Liver (tissue), 9 donors: ENCODE results near the gene SEPHS1. TPM values are rescaled to one million over a fixed set of nuclear protein-coding genes. Genes with fewer than 3 reads are reported as not detected.

Experiments used
- DNase-seq: peaks from one replicate; pipeline ENCODE4 v3.0.0-alpha.2; 2017; ENCODE audit warnings: low spot score
- H3K27ac ChIP-seq, 2 donors: one replicate each; pipeline ENCODE4 v1.7.0; 2013; ENCODE audit warnings: inconsistent platforms in 2 of 2, low read length in 2 of 2, control low read depth in 1 of 2, low read depth in 1 of 2, mild to moderate bottlenecking in 1 of 2
- H3K27me3 ChIP-seq, 4 donors: one replicate each; pipeline versions ENCODE4 v1.6.1 to v1.7.0; 2013; ENCODE audit warnings: low read length in 3 of 4, inconsistent platforms in 1 of 4, mild to moderate bottlenecking in 1 of 4, moderate library complexity in 1 of 4; ENCODE audit not compliant: control insufficient read depth in 4 of 4, insufficient read depth in 4 of 4
- H3K36me3 ChIP-seq, 4 donors: one replicate each; pipeline versions ENCODE4 v1.6.1 to v1.7.0; 2013; ENCODE audit warnings: low read length in 3 of 4, mild to moderate bottlenecking in 3 of 4, low read depth in 1 of 4, moderate library complexity in 1 of 4; ENCODE audit not compliant: control insufficient read depth in 4 of 4, insufficient read depth in 3 of 4
- H3K4me1 ChIP-seq, 4 donors: one replicate each; pipeline versions ENCODE4 v1.6.1 to v1.7.0; 2013; ENCODE audit warnings: low read length in 3 of 4, mild to moderate bottlenecking in 3 of 4, moderate library complexity in 1 of 4; ENCODE audit not compliant: control insufficient read depth in 4 of 4, insufficient read depth in 4 of 4
- H3K4me3 ChIP-seq, 3 donors: one replicate each; pipeline versions ENCODE4 v1.6.1 to v1.7.0; 2013; ENCODE audit warnings: low read length in 3 of 3, control low read depth in 1 of 3, low read depth in 1 of 3, mild to moderate bottlenecking in 1 of 3
- H3K9ac ChIP-seq, 2 donors: one replicate each; pipeline ENCODE4 v1.7.0; 2013; ENCODE audit warnings: low read length in 2 of 2, mild to moderate bottlenecking in 2 of 2, moderate library complexity in 2 of 2, control low read depth in 1 of 2, low read depth in 1 of 2
- H3K9me3 ChIP-seq, 4 donors: one replicate each; pipeline versions ENCODE4 v1.6.1 to v1.7.0; 2013; ENCODE audit warnings: low read length in 3 of 4; ENCODE audit not compliant: control insufficient read depth in 4 of 4
- ATF3 ChIP-seq: IDR thresholded peaks from 2 replicates; pipeline ENCODE4 v1.6.1; 2016; ENCODE audit warnings: antibody characterized with exemption
- CTCF ChIP-seq: fragments of 150-350 bp; IDR thresholded peaks from 2 replicates; pipeline ENCODE4 v1.5.1; 2017; ENCODE audit warnings: improper control_type of control experiment, low read depth, low read length; ENCODE audit not compliant: missing input control
- FOXA1 ChIP-seq: IDR thresholded peaks from 2 replicates; pipeline ENCODE4 v1.6.1; 2016; ENCODE audit warnings: antibody characterized with exemption
- GABPA ChIP-seq, 2 donors: IDR thresholded peaks in 1 of 2; conservative IDR thresholded peaks in 1 of 2; 2 replicates each; pipeline ENCODE4 v1.6.1; 2016; ENCODE audit warnings: antibody characterized with exemption in 2 of 2, mild to moderate bottlenecking in 1 of 2, moderate library complexity in 1 of 2
- HNF4A ChIP-seq, 2 donors: conservative IDR thresholded peaks; 2 replicates each; pipeline ENCODE4 v1.6.1; 2016; ENCODE audit warnings: antibody characterized with exemption in 2 of 2, mild to moderate bottlenecking in 2 of 2
- HNF4G ChIP-seq: IDR thresholded peaks from 2 replicates; pipeline ENCODE4 v1.6.1; 2016; ENCODE audit warnings: antibody characterized with exemption
- JUND ChIP-seq, 2 donors: IDR thresholded peaks; 2 replicates each; pipeline ENCODE4 v1.6.1; 2016; ENCODE audit warnings: antibody characterized with exemption in 2 of 2
- MAX ChIP-seq: IDR thresholded peaks from 2 replicates; pipeline ENCODE4 v1.6.1; 2016; ENCODE audit warnings: antibody characterized with exemption
- NR2F2 ChIP-seq: IDR thresholded peaks from 2 replicates; pipeline ENCODE4 v1.6.1; 2016; ENCODE audit warnings: antibody characterized with exemption
- RAD21 ChIP-seq, 2 donors: IDR thresholded peaks; 2 replicates each; pipeline ENCODE4 v1.6.1; 2016; ENCODE audit warnings: antibody characterized with exemption in 2 of 2, mild to moderate bottlenecking in 2 of 2
- REST ChIP-seq: IDR thresholded peaks from 2 replicates; pipeline ENCODE4 v1.6.1; 2016; ENCODE audit warnings: antibody characterized with exemption, mild to moderate bottlenecking
- RXRA ChIP-seq, 2 donors: IDR thresholded peaks; 2 replicates each; pipeline ENCODE4 v1.6.1; 2017 to 2018; ENCODE audit warnings: antibody characterized with exemption in 2 of 2, mild to moderate bottlenecking in 1 of 2
- SP1 ChIP-seq: IDR thresholded peaks from 2 replicates; pipeline ENCODE4 v1.6.1; 2018; ENCODE audit warnings: antibody characterized with exemption, mild to moderate bottlenecking
- TAF1 ChIP-seq: conservative IDR thresholded peaks from 2 replicates; pipeline ENCODE4 v1.6.1; 2016; ENCODE audit warnings: antibody characterized with exemption, mild to moderate bottlenecking
- ZBTB33 ChIP-seq: IDR thresholded peaks from 2 replicates; pipeline ENCODE4 v1.6.1; 2016; ENCODE audit warnings: antibody characterized with exemption
- WGBS: extraction: QIAGEN DNeasy Blood & Tissue Kit; methylation state at CpG from one replicate; pipeline ENCODE4 v1.1.7; 2013; 5-methylcytosine and 5-hydroxymethylcytosine counted together
- polyA plus RNA-seq, 2 donors: library from polyadenylated mRNA; stranded (reverse) in 1 of 2; unstranded in 1 of 2; fragments of 200-250 nt in 1 of 2; fragments of >200 nt in 1 of 2; fragmentation: Nextera tagmentation in 1 of 2; extraction: Ambion mirVana in 1 of 2; gene quantifications; one replicate each; pipeline versions ENCODE4 v1.2.1 to v1.2.3, GENCODE V29; 2013 to 2015
- total RNA-seq, 2 donors: library from RNA; depleted of rRNA; stranded (reverse); fragments of >200 nt; gene quantifications; one replicate each; pipeline ENCODE4 v1.2.3, GENCODE V29; 2014
- donor health status: healthy.
- donor health status: healthy.
- donor health status: healthy.
- donor health status: healthy.
- donor health status: healthy.

SEPHS1 gene
- total and polyA plus RNA-seq, 4 donors = 10.4 to 39.3 (median 28.3) TPM

GRCh38 chr10:13271552-13272163, 76.4 kb downstream of the SEPHS1 start:
- peak overlapping the region; percentile 86 to 89 for H3K27ac ChIP-seq

More at GRCh38 chr10:13271552-13272163, 76.4 kb downstream of the SEPHS1 start:
- H3K4me1 ChIP-seq = peaks cover 1 to 26% (median 16%) of the 10 kb centered on the region in 4 donors
- WGBS = 19% methylated on average over 14 of the region's 14 CpGs
- H3K9me3 ChIP-seq = no peaks in the 10 kb centered on the region
- H3K36me3 ChIP-seq = no peaks in the 10 kb centered on the region
- H3K27me3 ChIP-seq = no peaks in the 10 kb centered on the region
- peak overlapping the region; percentile 33 to 59 for H3K9ac ChIP-seq
- H3K4me3 ChIP-seq = peak overlapping the region; percentile 21 to 49 (median 29)
- peak; percentile 54 for DNase-seq
- TF ChIP-seq ATF3 (no peak), ZBTB33 (no peak), HNF4G (no peak), REST (no peak), SP1 (peak; percentile 73), FOXA1 (peak; percentile 6), RAD21 (IDR thresholded peaks at IDR 0.05) (peak; percentile 85 to 91), GABPA (IDR thresholded peaks at IDR 0.05 in 1 of 2, conservative IDR thresholded peaks at IDR 0.05 in 1 of 2) (no peak), HNF4A (conservative IDR thresholded peaks at IDR 0.05) (peak; percentile 55 to 70), JUND (IDR thresholded peaks at IDR 0.05) (no peak), CTCF (peak; percentile 77), MAX (no peak), RXRA (IDR thresholded peaks at IDR 0.05) (peak; percentile 70 to 87), NR2F2 (peak; percentile 77), TAF1 (peak; percentile 44)
